Activated CD4-positive, alpha-beta T cell treated with anti-CD3 and anti-CD28 coated beads, Interleukin-2, amount 50 U/mL, for 16 hours (primary cell): ENCODE measurements around the gene USP4.
"Not testable (repeated sequence)": the region's sequence is repeated elsewhere in the genome, so short reads cannot be mapped to it uniquely, and the experiment has no call there.

Source experiments
- DNase-seq: peaks from one replicate; pipeline ENCODE4 v3.0.0-alpha.2; 2020

The USP4 gene

GRCh38 chr3:49339941-49340800 is at the start of gene USP4:
Gene USP4 (minus strand): TSS chr3:49340053. CDS start chr3:49340024, 29 bp downstream.
- DNase-seq, result peak; percentile 97

GRCh38 chr3:49389297-49389696 is 49.4 kb upstream of the USP4 start:
- DNase-seq, result no peak

- no peak for DNase-seq
Observed at GRCh38 chr3:49388289-49388820, 48.5 kb upstream of the USP4 start.

GRCh38 chr3:49387721-49388120 is 47.9 kb upstream of the USP4 start:
- no peak for DNase-seq

- no peak for DNase-seq
Observed at GRCh38 chr3:49386056-49386756, 46.4 kb upstream of the USP4 start.

GRCh38 chr3:49385617-49386016 is 45.8 kb upstream of the USP4 start:
- no peak for DNase-seq

GRCh38 chr3:49383387-49383786 is 43.5 kb upstream of the USP4 start:
- DNase-seq, result no peak

GRCh38 chr3:49378249-49378895 is 38.5 kb upstream of the USP4 start:
- DNase-seq, result no peak

GRCh38 chr3:49377483-49377882 is 37.6 kb upstream of the USP4 start:
- DNase-seq, result peak; percentile 71

- no peak for DNase-seq
Observed at GRCh38 chr3:49371946-49372345, 32.1 kb upstream of the USP4 start.

GRCh38 chr3:49370585-49371290 is 30.9 kb upstream of the USP4 start:
- no peak for DNase-seq

- DNase-seq, result no peak
Observed at GRCh38 chr3:49362561-49362960, 22.7 kb upstream of the USP4 start.

GRCh38 chr3:49359623-49360022 is 19.8 kb upstream of the USP4 start:
- no peak for DNase-seq

- no peak for DNase-seq
Observed at GRCh38 chr3:49358884-49359225, 19.0 kb upstream of the USP4 start.

- DNase-seq, result peak; percentile 95
Observed at GRCh38 chr3:49358217-49358883, 18.5 kb upstream of the USP4 start, which contains the start of gene GPX1. Gene GPX1 (minus strand): TSS chr3:49358353. CDS start chr3:49358278, 75 bp downstream.

GRCh38 chr3:49357443-49358216 is 17.8 kb upstream of the USP4 start:
- peak; percentile 43 for DNase-seq

- DNase-seq, result not testable (repeated sequence)
Observed at GRCh38 chr3:49357095-49357442, 17.2 kb upstream of the USP4 start.

GRCh38 chr3:49352890-49353421 is 13.1 kb upstream of the USP4 start:
- DNase-seq, result no peak

- no peak for DNase-seq
Observed at GRCh38 chr3:49352281-49352680, 12.4 kb upstream of the USP4 start.

GRCh38 chr3:49351521-49352011 is 11.7 kb upstream of the USP4 start:
- no peak for DNase-seq
